ENCODE measurements around the gene KTN1. TPM values are rescaled to one million over a fixed set of nuclear protein-coding genes. Genes with fewer than 3 reads are reported as not detected.

The KTN1 gene
- polyA plus RNA-seq, 3 donors, result 218 to 245 (median 242) TPM

- no peak for DNase-seq (ENCODE audit: low read depth in 3 of 3, low spot score in 2 of 3)
Observed at GRCh38 chr14:55609681-55610080, 29.7 kb downstream of the KTN1 start.

- DNase-seq (ENCODE audit: low read depth in 3 of 3, low spot score in 2 of 3), result no peak
Observed at GRCh38 chr14:55610713-55611370, 30.8 kb downstream of the KTN1 start.

- DNase-seq (ENCODE audit: low read depth in 3 of 3, low spot score in 2 of 3), result no peak
Observed at GRCh38 chr14:55611859-55612258, 31.9 kb downstream of the KTN1 start.

GRCh38 chr14:55614304-55614703, 34.3 kb downstream of the KTN1 start:
- no peak for DNase-seq (ENCODE audit: low read depth in 3 of 3, low spot score in 2 of 3)

- DNase-seq (ENCODE audit: low read depth in 3 of 3, low spot score in 2 of 3), result no peak
Observed at GRCh38 chr14:55620277-55620676, 40.3 kb downstream of the KTN1 start.

- DNase-seq (ENCODE audit: low read depth in 3 of 3, low spot score in 2 of 3), result no peak
Observed at GRCh38 chr14:55620981-55621380, 41.0 kb downstream of the KTN1 start.

- DNase-seq (ENCODE audit: low read depth in 3 of 3, low spot score in 2 of 3), result no peak
Observed at GRCh38 chr14:55621391-55621790, 41.4 kb downstream of the KTN1 start.

- no peak for DNase-seq (ENCODE audit: low read depth in 3 of 3, low spot score in 2 of 3)
Observed at GRCh38 chr14:55624913-55625312, 44.9 kb downstream of the KTN1 start.

- DNase-seq (ENCODE audit: low read depth in 3 of 3, low spot score in 2 of 3), result no peak
Observed at GRCh38 chr14:55625481-55625880, 45.5 kb downstream of the KTN1 start.

GRCh38 chr14:55626131-55626530, 46.1 kb downstream of the KTN1 start:
- no peak for DNase-seq (ENCODE audit: low read depth in 3 of 3, low spot score in 2 of 3)

- no peak for DNase-seq (ENCODE audit: low read depth in 3 of 3, low spot score in 2 of 3)
Observed at GRCh38 chr14:55628426-55628825, 48.4 kb downstream of the KTN1 start.

GRCh38 chr14:55638665-55639064, 58.7 kb downstream of the KTN1 start:
- DNase-seq (ENCODE audit: low read depth in 3 of 3, low spot score in 2 of 3), result no peak

GRCh38 chr14:55641290-55641689, 61.3 kb downstream of the KTN1 start:
- no peak for DNase-seq (ENCODE audit: low read depth in 3 of 3, low spot score in 2 of 3)

- no peak for DNase-seq (ENCODE audit: low read depth in 3 of 3, low spot score in 2 of 3)
Observed at GRCh38 chr14:55641954-55642353, 61.9 kb downstream of the KTN1 start.

- DNase-seq (ENCODE audit: low read depth in 3 of 3, low spot score in 2 of 3), result no peak
Observed at GRCh38 chr14:55645145-55645544, 65.1 kb downstream of the KTN1 start.

- DNase-seq (ENCODE audit: low read depth in 3 of 3, low spot score in 2 of 3), result no peak
Observed at GRCh38 chr14:55645845-55646832, 66.1 kb downstream of the KTN1 start.

- DNase-seq (ENCODE audit: low read depth in 3 of 3, low spot score in 2 of 3), result no peak
Observed at GRCh38 chr14:55650992-55651391, 71.0 kb downstream of the KTN1 start.

- DNase-seq (ENCODE audit: low read depth in 3 of 3, low spot score in 2 of 3), result no peak
Observed at GRCh38 chr14:55654243-55654642, 74.2 kb downstream of the KTN1 start.

- DNase-seq (ENCODE audit: low read depth in 3 of 3, low spot score in 2 of 3), result no peak
Observed at GRCh38 chr14:55661029-55661428, 81.0 kb downstream of the KTN1 start.

- no peak for DNase-seq (ENCODE audit: low read depth in 3 of 3, low spot score in 2 of 3)
Observed at GRCh38 chr14:55662752-55663151, 82.7 kb downstream of the KTN1 start.

GRCh38 chr14:55665067-55665675, 85.2 kb downstream of the KTN1 start:
- DNase-seq (ENCODE audit: low read depth in 3 of 3, low spot score in 2 of 3), result no peak
